ENCODE data around the gene PTPRN2. TPM values are rescaled to one million over a fixed set of nuclear protein-coding genes. Genes with fewer than 3 reads are reported as not detected.

Gene PTPRN2
- total RNA-seq, 1 experiment from 2014 or later: 2.1 TPM

DNA sequence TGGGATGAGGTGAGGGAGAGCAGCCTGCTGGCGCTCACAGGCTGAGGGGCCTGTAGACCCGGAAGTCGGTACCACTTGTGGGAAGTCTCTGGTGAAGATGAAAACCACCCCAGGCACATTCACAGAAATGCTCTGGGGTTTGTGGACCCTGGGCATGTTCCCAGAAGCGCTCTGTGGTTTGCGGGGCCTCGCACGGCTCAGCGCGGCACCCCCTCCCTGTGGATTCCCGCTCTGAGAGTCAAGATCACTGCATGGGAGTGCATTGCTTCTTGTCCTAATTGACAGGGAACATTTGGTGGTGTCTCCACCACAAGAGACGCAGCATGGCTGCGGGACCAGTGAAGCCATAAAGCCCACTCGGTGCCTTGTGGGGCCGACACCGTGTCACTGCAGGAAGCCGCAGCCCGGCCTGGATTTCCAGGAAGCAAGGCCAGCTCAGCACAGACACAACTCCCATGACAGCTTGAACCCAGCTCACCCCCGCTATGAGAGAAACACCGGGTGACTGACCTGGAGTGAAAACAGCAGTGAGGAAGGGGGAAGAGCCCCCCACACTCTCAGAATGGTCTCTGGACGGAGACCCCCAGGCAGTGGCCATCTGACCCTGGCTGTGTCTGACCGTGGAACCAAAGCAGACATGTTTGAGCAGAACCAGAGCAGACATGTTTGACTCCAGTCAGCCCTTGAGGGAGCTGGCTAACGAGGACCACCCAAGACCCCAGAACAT is 157.2 kb downstream of the PTPRN2 start:
- no peaks in the 10 kb centered on the region for H4K20me1 ChIP-seq (ENCODE audit: insufficient read depth)
- no peaks in the 10 kb centered on the region for H3K9me2 ChIP-seq (ENCODE audit: insufficient read depth)
- no peak overlapping the region for H2AFZ ChIP-seq (ENCODE audit: low read depth, low read length, poor library complexity, severe bottlenecking)
- no peaks in the 10 kb centered on the region for H3K36me3 ChIP-seq (ENCODE audit: control insufficient read depth in 1 of 2, insufficient read depth in 2 of 2, low read length in 2 of 2)
- peaks cover 0 to 15% of the 10 kb centered on the region in 2 experiments; a peak in 2 of 4 replicates for H3K4me1 ChIP-seq (ENCODE audit: control insufficient read depth in 1 of 2, insufficient read depth in 2 of 2, low read length in 2 of 2)
- intact Hi-C loops (cut with micrococcal nuclease): no loop called here
- no peak overlapping the region for H3K9ac ChIP-seq (ENCODE audit: low read length)
- no peak overlapping the region for H3K27ac ChIP-seq (ENCODE audit: low read depth, low read length)
- no peaks in the 10 kb centered on the region for H3K79me2 ChIP-seq (ENCODE audit: insufficient read depth, low read length)
- H3K4me2 ChIP-seq (ENCODE audit: low read length): no peak overlapping the region
- BruUV-seq (replicated peaks): no TSS peak
- ChIA-PET POLR2A (no interaction called here), RAD21 (ENCODE audit: low non-redundant PET in 1 of 2, low total read pairs in 2 of 2, uncharacterized antibody in 2 of 2, unreplicated experiment in 2 of 2) (no interaction called here), CTCF (no interaction called here)
- ATAC-seq (no peak), DNase-seq (ENCODE audit: low read depth, low spot score) (no peak)
- peaks cover 5% of the 10 kb centered on the region; the same call in 1 of the 2 replicates for H3K27me3 ChIP-seq (ENCODE audit: insufficient read depth, low read length)
- TF ChIP-seq SRF (IDR thresholded peaks at IDR 0.05; ENCODE audit: low read depth) (no peak), ZFX (IDR thresholded peaks at IDR 0.05) (no peak), JUND (IDR thresholded peaks at IDR 0.05) (no peak), ZNF274 (IDR thresholded peaks at IDR 0.05; ENCODE audit: low read depth, low read length) (no peak), EZH2 (IDR thresholded peaks at IDR 0.05) (no peak), TCF7L2 (IDR thresholded peaks at IDR 0.05; ENCODE audit: borderline replicate concordance, extremely low read depth, insufficient read depth, insufficient read length) (no peak), RAD21 (IDR thresholded peaks at IDR 0.05; ENCODE audit: low read depth) (no peak), YY1 (IDR thresholded peaks at IDR 0.05; ENCODE audit: extremely low read depth, insufficient replicate concordance, low read depth, low read length) (no peak)
- no peaks in the 10 kb centered on the region for H3K9me3 ChIP-seq (ENCODE audit: control insufficient read depth in 1 of 2, insufficient read depth in 1 of 2, low read depth in 1 of 2, low read length in 2 of 2)
- H3K4me3 ChIP-seq (replicated peaks in 1 of 2; ENCODE audit: low read depth in 1 of 2, low read length in 2 of 2): no peak overlapping the region

DNA sequence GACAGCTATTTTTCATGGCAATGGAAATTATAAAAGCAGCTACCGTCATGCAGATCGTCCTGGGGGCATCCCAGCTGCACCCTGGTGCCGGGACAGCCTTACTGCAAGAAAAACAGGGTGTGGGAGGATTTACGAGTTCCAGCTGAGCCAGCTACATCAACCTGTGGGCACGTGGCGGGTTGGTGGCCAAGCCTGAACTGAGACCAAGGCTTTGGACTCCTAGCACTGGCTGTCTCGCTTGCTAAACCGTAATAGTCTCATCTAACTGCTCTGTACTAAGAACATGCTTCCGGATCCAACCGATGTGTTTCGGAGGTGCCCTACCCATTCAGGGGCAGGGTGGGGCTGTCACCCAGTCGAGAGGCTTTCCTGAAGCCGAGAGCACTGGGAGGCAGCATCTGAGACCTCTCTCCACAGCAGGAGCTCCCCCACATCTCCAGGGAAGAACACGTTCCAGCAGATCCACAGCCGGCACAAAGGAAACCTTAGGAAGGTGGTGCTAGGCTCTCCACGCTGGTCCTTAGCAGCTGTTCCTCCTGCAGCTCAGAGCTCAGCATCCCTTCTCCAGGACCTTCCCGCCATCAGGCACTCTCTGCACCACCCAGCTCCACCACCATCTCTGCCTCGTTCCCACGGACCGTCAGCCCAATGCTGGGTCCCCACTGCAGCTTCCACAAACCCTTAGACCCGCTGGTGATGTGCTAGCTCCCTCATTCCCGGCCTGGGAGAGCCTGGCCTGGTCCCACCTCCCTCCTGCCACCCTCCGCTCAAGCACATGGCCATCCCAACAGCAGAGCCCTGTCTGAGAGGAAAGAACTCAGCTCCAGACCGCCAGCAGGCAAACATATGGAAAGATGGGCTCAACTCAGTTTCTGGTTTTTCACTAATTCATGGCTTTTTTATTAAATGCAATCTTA is 158.5 kb downstream of the PTPRN2 start:
- Histone ChIP-seq H3K79me2 (ENCODE audit: insufficient read depth, low read length) (no peaks in the 10 kb centered on the region), H3K36me3 (ENCODE audit: control insufficient read depth in 1 of 2, insufficient read depth in 2 of 2, low read length in 2 of 2) (no peaks in the 10 kb centered on the region), H2AFZ (ENCODE audit: low read depth, low read length, poor library complexity, severe bottlenecking) (no peak overlapping the region), H3K4me3 (replicated peaks in 1 of 2; ENCODE audit: low read depth in 1 of 2, low read length in 2 of 2) (no peak overlapping the region), H3K9me2 (ENCODE audit: insufficient read depth) (no peaks in the 10 kb centered on the region), H3K9ac (ENCODE audit: low read length) (no peak overlapping the region), H4K20me1 (ENCODE audit: insufficient read depth) (no peaks in the 10 kb centered on the region), H3K27ac (ENCODE audit: low read depth, low read length) (no peak overlapping the region), H3K9me3 (ENCODE audit: control insufficient read depth in 1 of 2, insufficient read depth in 1 of 2, low read depth in 1 of 2, low read length in 2 of 2) (no peaks in the 10 kb centered on the region), H3K4me2 (ENCODE audit: low read length) (no peak overlapping the region), H3K27me3 (ENCODE audit: insufficient read depth, low read length) (no peaks in the 10 kb centered on the region), H3K4me1 (ENCODE audit: control insufficient read depth in 1 of 2, insufficient read depth in 2 of 2, low read length in 2 of 2) (peaks cover 0 to 15% of the 10 kb centered on the region in 2 experiments; a peak in 2 of 4 replicates)
- RAD21 ChIA-PET (ENCODE audit: low non-redundant PET in 1 of 2, low total read pairs in 2 of 2, uncharacterized antibody in 2 of 2, unreplicated experiment in 2 of 2): no interaction called here
- CTCF ChIA-PET: no interaction called here
- DNase-seq (ENCODE audit: low read depth, low spot score): no peak
- intact Hi-C loops (cut with micrococcal nuclease): no loop called here
- no TSS peak for BruUV-seq (replicated peaks)
- ATAC-seq: no peak
- TF ChIP-seq YY1 (IDR thresholded peaks at IDR 0.05; ENCODE audit: extremely low read depth, insufficient replicate concordance, low read depth, low read length) (no peak), SP1 (IDR thresholded peaks at IDR 0.05; ENCODE audit: low read depth) (no peak)
- POLR2A ChIA-PET: no interaction called here
